Activated CD8-positive, alpha-beta memory T cell treated with anti-CD3 and anti-CD28 coated beads for 36 hours (primary cell): Measurements from ENCODE around the gene CSK. TPM values are rescaled to one million over a fixed set of nuclear protein-coding genes. Genes with fewer than 3 reads are reported as not detected.

Experiments
- CTCF ChIA-PET: fragments of 350-600 bp; sonication (Branson Sonifier 250); formaldehyde crosslinking; loops from one replicate; lab custom pipeline; 2021; ENCODE audit warnings: antibody characterized with exemption; lab: Charles Lee
- POLR2A ChIA-PET: fragments of 350-600 bp; sonication (Branson Sonifier 250); formaldehyde crosslinking; loops from one replicate; lab custom pipeline; 2021; ENCODE audit warnings: antibody characterized with exemption; lab: Charles Lee
- total RNA-seq, 2 experiments: library from RNA; stranded (reverse); gene quantifications; one replicate each; pipeline ENCODE4 v1.2.3, GENCODE V29; 2021

CSK gene
- total RNA-seq, 2 experiments from 2014 or later = 289 to 301 TPM

GRCh38 chr15:74838746-74839525 lies 57.1 kb downstream of the CSK start:
- ChIA-PET CTCF (interaction anchor here (1.1 kb wide), 1 partner anchor 10 kb away, joined by 3 read pairs; no protein-coding TSS in a partner anchor), POLR2A (interaction anchor here (0.6 kb wide), 1 partner anchor 60 kb away, joined by 3 read pairs; no protein-coding TSS in a partner anchor)

DNA sequence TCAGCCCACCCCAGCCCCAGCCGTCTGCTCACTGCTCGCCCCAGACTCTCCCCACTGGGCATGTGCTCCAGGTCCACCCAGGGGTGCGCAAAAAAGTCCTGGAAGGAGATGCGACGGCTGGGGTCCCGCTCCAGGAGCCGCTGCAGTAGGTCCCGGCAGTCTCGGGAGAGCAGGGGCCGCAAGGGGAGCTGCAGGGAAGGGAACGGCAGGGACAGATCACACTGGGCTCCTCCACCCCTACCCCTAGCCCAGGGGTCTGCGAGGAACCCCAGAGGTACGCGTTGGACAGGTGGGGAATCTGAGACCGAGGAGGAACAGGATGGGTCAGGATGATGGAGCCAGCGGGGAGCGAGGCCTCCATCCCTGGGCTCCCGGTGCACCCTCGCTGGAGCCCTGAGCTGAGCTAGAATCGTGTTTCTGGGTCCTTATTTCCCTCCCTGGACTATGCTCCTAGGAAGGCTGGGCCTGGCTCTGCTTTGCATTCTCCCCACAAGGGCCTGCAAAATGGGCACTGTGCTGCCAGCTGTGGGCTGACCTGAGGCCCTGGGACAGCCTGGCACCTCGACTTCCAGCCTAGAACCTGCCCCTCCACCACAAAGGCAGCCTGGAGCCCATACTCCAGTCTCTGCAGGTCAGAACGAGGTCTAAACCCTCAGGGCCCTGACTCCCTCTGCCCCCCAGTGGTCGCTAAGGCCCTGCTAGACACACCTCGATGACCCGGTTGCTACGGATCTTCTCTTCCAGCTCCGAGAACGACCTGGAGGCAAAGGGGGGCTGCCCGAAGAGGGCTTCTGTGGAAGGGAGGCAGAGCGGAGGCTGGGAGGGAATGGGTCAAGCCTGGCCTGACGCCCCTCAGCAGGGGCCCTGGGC lies 57.9 kb downstream of the CSK start:
- POLR2A ChIA-PET = no interaction called here
- CTCF ChIA-PET = interaction anchor here (1.2 kb wide), 1 partner anchor 71 kb away, joined by 5 read pairs; no protein-coding TSS in a partner anchor

DNA sequence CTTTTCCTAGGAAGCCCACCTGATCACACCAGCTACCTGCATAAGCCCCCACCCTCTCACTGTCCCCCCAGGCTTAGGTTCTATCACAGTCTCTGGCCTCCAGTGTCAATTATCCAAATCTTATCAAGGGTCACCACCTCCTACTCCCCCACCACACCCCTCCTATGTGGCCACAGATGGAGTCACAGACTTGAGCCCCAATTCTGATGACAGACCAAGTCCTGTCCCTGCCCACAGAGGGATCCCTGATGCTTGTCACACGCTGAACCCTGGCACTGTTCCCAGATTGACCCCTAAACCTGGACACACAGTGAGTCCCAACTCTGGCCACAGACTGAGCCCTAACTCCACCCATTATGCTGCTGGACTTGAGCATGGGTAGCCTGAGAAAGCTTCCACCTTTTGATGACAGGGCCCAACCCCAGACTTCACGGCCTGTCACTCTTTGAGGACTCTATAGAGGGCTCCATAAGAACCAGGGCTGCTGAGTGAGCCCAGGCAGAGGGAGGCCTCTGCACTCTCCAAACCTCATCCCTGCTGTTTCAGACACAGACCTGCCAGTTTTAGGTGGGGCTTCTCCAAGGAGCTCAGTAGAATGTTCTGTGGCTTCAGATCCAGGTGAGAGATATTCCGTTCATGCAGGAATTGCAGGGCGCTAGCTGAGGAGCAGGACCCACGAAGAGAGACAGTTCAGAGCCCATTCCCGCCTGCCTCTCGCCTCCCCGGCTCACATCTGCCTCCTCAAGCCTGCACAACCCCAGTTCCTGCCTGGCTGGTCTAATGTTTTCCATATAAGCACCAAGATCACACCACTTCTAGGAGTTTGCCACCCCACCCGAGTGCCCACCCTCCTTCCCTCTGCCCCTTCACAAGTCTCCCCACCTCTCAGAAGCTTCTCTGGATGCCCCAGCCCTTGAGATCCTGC lies 59.2 kb downstream of the CSK start:
- POLR2A ChIA-PET = no interaction called here
- CTCF ChIA-PET = interaction anchor here (1.2 to 2.6 kb wide), 2 partner anchors 70 to 72 kb away, joined by 5 to 11 read pairs; no protein-coding TSS in a partner anchor

DNA sequence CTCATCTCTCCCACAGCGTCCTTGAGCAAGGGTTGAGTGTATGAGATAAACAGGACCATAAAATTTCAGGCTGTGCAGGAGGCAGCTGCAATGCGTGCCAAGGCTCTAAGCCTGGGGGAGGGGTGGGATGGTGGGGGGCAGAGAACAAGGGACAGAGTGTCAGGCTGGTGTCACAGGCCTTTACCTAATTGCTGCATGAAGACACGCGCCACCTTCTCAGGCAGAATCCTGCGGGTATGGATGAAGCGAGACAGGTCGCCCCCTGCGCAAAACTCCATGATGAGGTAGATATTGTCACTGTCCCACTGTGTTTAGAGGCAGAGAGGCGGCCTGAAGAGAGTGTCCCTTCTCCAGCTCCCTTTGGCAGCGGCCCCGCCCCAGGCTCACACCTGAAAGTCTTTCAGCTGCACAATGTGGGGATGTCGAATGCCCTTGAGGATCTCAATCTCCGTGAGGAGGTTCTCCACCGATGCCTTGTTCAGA lies 60.1 kb downstream of the CSK start:
- POLR2A ChIA-PET = interaction anchor here (1.4 kb wide), 1 partner anchor 28 kb away, joined by 6 read pairs; no protein-coding TSS in a partner anchor
- CTCF ChIA-PET = interaction anchor here (0.9 to 2.6 kb wide), 5 partner anchors 37 to 73 kb away, joined by 3 to 11 read pairs (median 7); no protein-coding TSS in a partner anchor

GRCh38 chr15:74842581-74843444 lies 60.9 kb downstream of the CSK start, which contains the start of gene ULK3:
Gene ULK3, minus strand, starts transcription at chr15:74843156. Its CDS starts 51 bp downstream, at chr15:74843105.
- POLR2A ChIA-PET = interaction anchor here (0.6 to 1.4 kb wide), 4 partner anchors 27 to 214 kb away, joined by 3 to 6 read pairs (median 3); no protein-coding TSS in a partner anchor

GRCh38 chr15:74843445-74843828 lies 61.6 kb downstream of the CSK start:
- CTCF ChIA-PET = interaction anchor here (0.6 to 2.7 kb wide), 10 partner anchors 12 to 211 kb away, joined by 3 to 16 read pairs (median 4); partner anchors contain the start of gene CPLX3
- POLR2A ChIA-PET = interaction anchor here (0.6 to 1.4 kb wide), 4 partner anchors 26 to 71 kb away, joined by 3 to 6 read pairs (median 3); no protein-coding TSS in a partner anchor

More at GRCh38 chr15:74842581-74843444, 60.9 kb downstream of the CSK start, which contains the start of gene ULK3:
- CTCF ChIA-PET = interaction anchor here (0.9 to 2.7 kb wide), 11 partner anchors 12 to 211 kb away, joined by 3 to 16 read pairs (median 4); partner anchors contain the start of gene CPLX3

DNA sequence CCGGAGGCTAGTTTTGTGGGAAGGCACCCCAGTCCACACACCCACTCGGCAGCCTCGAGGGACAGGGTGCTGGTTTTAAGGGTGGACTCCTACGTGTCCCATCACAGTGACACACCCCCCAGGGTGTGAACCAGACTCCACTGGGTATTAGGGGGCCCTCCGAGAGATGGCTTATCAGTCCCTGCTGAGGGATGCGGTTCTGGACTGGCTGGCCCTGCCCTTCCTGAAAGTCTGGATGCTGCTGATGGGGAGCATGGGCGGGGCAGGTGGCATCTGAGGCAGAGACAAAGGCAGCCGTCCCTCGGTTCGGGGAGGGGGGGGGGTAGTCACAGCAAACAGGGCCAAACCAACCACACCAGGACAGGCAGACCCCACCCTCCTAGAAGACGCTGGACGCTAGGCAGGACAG lies 62.0 kb downstream of the CSK start:
- CTCF ChIA-PET = interaction anchor here (0.6 to 2.7 kb wide), 11 partner anchors 9 to 63 kb away, joined by 3 to 16 read pairs (median 4); partner anchors contain the start of gene CPLX3
- POLR2A ChIA-PET = interaction anchor here (0.6 to 1.1 kb wide), 3 partner anchors 51 to 68 kb away, joined by 3 read pairs; no protein-coding TSS in a partner anchor

GRCh38 chr15:74844319-74845207 lies 62.7 kb downstream of the CSK start:
- CTCF ChIA-PET = interaction anchor here (0.9 to 2.7 kb wide), 12 partner anchors 9 to 76 kb away, joined by 3 to 16 read pairs (median 4); partner anchors contain the start of gene FAM219B

DNA sequence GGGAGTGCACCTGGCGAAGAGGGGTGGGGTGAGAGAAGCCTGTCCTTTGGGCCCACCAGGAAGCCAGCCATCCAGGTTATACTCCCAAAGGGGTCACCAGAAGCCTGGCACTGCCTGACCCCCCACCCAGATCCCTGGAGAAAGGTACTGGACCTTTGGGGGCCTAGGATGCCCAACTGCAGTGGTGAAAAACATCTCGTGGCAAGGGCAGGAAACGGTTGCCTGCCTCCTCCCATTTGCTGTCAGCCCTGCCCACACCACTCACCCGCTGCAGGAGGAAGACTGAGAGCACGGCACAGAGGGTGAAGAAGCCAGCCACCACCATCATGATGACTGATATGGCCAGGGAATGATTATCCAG lies 63.3 kb downstream of the CSK start:
- ChIA-PET CTCF (interaction anchor here (0.9 to 2.7 kb wide), 11 partner anchors 10 to 76 kb away, joined by 3 to 16 read pairs (median 4); partner anchors contain the start of gene FAM219B), POLR2A (interaction anchor here (0.9 kb wide), 1 partner anchor 25 kb away, joined by 3 read pairs; no protein-coding TSS in a partner anchor)

More at GRCh38 chr15:74844319-74845207, 62.7 kb downstream of the CSK start:
- POLR2A ChIA-PET = interaction anchor here (0.9 to 1.1 kb wide), 2 partner anchors 26 to 57 kb away, joined by 3 read pairs; no protein-coding TSS in a partner anchor

- POLR2A ChIA-PET = interaction anchor here (0.9 kb wide), 1 partner anchor 25 kb away, joined by 3 read pairs; no protein-coding TSS in a partner anchor
- CTCF ChIA-PET = interaction anchor here (1.1 to 2.7 kb wide), 6 partner anchors 24 to 75 kb away, joined by 3 to 16 read pairs (median 5); no protein-coding TSS in a partner anchor
These were observed 63.7 kb downstream of the CSK start for GRCh38 chr15:74845581-74845980.

DNA sequence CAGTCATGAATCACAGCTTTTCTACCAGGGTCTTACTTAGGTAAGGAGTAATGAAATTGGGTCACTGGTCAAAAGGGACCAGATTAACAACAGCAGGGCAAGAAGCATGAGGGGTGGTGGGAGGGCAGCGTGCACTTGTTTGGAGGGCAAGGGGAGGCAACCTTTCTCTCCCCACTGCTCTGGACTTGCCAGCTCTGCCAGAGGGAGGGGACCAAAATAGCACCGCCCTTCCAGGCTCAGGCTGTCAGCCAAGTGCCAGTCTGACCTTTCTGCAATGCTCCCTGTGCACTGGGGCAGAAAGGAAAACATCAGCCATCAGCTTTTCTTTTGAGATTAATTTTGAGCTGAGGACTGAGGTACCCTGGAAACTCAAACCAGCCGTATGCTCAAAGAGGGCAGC lies 65.6 kb downstream of the CSK start:
- ChIA-PET POLR2A (no interaction called here), CTCF (interaction anchor here (0.6 kb wide), 2 partner anchors 37 to 122 kb away, joined by 3 to 4 read pairs; no protein-coding TSS in a partner anchor)

DNA sequence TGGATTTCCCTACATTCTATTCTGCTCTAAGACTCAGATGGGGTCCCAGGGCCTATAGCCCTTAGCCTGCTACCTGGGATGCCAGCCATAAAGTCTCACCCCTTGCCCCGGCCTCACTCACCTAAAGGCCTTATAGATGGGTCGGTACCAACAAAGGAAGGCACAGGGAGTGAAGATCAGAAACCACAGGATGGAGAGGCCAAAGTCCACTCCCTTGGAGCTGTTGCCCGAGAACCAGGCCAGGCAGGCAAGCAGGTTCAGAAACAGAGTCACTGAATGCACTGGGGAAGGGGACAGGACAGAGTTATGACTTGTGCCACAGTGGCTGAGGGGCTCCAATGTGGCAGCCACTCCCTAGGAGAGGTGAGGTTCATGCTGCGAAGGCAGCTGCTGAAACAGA lies 68.5 kb downstream of the CSK start:
- POLR2A ChIA-PET = no interaction called here

GRCh38 chr15:74851960-74852359 lies 70.1 kb downstream of the CSK start:
- CTCF ChIA-PET = no interaction called here
- POLR2A ChIA-PET = interaction anchor here (0.6 kb wide), 1 partner anchor 70 kb away, joined by 4 read pairs; no protein-coding TSS in a partner anchor

More for the DNA sequence above, 68.5 kb downstream of the CSK start:
- CTCF ChIA-PET = no interaction called here
